NCI-H748 treated with DMSO at 0.1 percent for 48 hours (cell line): Measurements from ENCODE around the gene TMEM266.

ENCODE experiments used
- DNase-seq: peaks from one replicate; lab custom pipeline; 2025; lab: John Stamatoyannopoulos, UW

The TMEM266 gene

DNA sequence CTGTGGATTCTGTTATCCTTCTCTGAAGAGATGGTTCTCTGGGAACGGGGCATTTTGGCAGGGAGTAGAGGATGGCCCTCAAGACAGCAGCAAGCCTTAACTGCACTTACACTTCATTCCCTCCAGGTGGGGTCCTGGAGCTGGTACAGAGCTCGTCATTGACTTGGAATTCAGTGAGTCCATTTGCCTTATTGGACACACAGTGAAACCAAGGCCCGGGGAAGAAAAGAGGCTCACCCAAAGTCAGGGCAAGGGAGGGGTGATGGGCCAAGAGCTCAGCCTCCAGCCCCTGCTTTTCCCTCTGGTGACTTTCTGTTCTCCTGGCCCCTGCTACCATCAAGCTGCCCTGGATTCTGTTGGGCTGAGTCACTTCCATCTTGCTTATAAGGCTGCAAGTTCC lies 125.9 kb downstream of the TMEM266 start:
- DNase-seq, result peak; percentile 5

GRCh38 chr15:76187163-76187562 lies 127.4 kb downstream of the TMEM266 start:
- DNase-seq, result no peak

DNA sequence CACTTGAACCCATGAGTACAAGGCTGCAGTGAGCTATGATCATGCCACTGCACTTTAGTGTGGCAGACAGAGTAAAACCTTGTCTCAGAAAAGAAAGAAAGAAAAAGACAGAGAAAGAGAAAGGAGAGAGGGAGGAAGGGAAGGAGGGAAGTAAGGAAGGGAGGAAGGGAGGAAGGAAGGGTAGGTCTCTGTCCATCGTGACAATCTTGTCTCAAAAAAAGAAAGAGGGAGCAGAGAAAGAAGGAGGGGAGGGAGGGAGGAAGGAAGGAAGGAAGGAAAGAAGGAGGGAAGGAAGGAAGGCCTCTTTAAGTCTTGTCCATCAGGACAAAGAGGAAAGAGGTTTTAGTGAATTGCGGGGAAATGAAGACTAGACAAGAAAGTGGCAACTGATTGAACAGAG lies 129.3 kb downstream of the TMEM266 start:
- DNase-seq, result no peak

DNA sequence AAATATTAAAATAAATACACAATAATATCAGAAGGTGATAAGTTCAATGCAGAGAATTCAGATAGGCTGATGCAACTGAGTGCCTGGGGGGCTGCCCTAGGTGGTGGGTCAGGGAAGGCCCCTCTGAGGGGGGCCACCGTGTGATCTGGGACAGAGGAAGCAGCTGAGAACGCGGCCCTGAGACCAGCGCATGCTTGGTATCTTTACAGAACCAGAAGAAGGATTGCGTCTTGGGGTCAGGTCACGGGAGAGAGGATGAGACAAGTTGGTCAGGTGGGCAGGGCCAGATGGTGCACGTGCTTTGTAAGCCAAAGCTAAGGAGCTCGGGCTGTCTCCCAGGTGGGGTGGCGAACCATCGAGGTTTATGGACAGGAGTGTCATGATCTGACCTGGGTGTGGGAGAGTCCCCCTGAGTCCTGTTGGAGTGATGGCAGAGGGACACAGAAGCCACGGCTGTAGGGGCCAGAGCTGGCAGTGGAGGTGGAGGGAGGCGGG lies 130.3 kb downstream of the TMEM266 start:
- no peak for DNase-seq

DNA sequence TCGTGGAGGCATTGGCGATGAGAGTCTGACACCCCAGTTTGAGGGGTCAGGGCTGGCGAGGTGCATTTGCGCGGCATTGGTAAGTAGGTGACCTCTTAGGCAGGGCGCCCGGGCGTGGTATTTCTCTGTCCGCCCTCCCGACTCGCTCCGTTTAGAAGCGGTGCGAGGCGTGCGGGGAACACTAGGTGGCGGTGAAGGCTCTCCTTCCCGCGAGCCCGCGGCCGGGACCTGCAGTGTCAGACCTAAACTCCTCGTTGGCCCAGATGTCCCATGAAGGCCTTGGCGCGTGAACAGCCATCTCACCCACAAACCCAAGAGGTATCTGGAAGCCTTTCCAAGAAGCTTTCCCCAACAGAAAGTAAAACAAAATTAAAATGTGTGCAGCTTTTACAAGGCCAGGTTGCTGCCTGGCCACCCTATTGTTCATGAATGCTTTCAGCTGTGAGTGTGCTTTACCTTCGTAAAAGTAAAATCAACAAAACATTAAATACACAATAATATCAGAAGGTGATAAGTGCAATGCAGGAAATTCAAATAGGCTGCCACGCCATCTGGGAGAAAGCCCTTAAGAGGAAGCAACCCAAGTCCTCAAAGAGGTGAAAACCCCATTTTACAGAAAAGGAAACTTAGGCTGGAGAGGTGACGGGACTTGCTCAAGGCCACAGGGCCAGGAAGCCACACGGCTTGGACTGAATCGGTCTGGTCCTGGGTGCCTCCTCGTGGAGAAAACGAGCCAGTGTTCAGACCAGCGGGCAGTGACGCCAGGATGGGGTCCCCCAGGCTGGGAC lies 131.2 kb downstream of the TMEM266 start:
- DNase-seq, result peak; percentile 30

DNA sequence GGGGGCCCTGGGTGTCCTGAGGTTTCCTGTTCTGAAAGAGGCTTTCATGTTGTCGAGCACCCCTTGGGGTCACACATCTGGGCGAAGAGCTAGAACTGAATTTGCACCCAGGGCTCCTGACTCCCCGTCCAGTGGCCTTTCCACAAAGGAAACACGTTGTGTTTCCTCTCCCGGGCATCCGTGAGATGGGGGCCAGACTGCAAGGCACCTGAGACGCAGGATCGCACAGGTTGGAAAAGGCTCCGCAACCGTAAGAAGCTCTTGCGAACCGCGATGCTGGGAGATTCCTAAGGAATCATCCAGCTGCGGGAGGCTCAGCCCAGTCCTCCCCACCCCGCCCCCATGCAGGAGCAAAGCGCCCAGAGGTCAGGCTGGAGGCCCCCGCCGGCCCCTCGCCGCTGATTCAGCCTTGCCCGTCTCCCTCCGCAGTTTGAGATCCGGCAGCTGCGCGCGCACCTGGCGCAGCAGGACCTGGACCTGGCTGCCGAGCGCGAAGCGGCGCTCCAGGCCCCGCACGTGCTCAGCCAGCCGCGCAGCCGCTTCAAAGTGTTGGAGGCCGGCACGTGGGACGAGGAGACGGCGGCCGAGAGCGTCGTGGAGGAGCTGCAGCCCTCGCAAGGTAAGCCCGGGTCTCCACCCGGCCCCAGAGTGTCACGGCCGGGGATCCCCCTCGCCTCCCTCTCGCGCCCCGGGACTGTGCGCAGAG lies 131.9 kb downstream of the TMEM266 start:
- no peak for DNase-seq

DNA sequence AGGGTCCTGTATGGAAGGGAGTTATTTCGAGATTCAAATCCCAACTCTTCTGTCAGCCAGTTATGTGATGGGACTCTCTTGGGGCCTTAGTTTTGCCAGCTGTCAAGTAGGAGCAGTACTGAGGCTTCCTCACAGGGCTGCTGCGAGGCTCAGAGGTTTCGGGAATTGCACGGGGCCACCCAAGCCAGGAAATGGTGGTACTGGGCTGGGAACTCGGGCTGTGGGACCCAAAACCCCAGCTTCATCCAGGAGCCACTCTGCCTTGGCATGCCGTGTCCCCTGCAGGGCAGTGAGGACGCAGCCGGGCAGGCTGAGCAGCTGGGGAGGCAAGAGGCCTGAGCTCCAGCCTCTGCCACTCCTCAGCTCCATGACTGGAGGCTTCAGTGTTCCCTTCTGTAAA lies 132.9 kb downstream of the TMEM266 start:
- DNase-seq, result no peak

- no peak for DNase-seq
Measured at GRCh38 chr15:76193934-76194333, 134.1 kb downstream of the TMEM266 start.

DNA sequence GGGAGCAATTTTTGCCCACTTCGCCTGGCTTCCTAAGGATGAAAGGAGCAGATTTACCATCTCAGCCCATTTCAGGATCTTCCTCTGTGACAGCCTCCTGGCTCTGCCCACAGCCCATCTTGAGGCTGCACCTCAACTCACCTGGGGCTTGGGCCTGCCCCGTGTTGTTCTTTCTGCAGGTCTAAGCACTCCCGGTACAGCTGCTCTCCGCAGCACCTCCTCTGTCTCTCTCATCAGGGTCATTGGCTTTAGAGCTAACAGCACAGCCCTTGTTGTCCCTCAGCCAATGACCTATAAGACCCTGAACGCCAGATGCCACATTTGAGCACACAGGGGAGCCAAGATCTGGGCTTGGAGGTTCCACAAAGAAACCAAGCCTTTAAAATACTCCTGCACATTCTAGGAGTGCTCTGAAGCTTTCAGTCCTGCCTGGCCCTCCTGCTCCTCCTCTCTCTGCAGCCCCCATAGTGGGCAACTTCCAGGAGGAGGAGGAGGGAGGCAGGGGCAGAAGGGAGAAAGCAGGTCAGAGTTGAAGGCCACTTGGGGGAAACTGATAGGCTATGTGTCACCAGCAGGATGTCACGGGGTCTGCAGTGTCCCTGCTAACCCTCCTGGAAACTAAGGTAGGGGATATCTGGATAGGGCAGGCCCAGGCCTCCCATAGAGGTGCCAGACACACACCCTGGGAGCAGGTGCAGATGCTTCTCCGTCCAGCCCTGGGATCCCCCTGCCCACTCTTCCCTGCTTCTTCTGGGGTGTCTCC lies 135.9 kb downstream of the TMEM266 start:
- DNase-seq, result no peak

GRCh38 chr15:76196269-76197231 lies 136.8 kb downstream of the TMEM266 start:
- DNase-seq, result no peak

DNA sequence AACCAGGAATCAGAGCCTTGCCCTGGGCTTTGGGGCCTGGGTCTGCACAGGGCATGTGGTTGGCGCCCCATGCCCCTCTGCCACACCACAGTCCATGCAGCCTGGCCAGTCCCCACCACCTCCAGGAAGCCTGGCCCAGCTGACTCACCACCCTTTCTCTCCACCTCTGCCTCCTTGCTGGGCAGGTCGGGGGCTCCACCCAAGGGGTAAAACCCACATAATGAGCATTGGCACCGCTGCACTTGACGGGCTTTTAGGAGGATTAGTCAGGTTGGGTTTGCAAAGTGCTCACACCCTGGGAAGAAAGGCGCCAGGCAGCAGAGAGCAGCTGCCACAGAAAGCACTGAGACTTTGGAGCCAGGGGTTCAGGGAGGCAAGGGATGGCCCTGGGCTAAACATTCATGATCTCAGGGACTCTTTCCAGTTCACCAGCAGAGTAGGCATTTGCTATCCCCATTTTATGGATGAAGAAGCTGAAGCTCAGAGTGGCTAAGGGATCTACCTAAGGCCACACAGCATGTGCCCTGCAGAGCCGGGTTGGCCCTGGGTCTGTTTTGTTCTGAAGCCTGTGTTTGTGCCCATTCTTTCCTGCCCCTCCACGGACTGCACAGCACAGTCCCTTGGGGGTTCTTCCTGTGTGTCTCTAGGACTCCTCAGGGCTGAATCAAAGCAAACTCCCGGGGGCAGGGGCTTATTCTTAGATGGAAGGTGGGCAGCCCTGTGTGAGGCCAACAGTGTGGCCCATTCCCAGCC lies 138.1 kb downstream of the TMEM266 start:
- no peak for DNase-seq

- no peak for DNase-seq
Measured at GRCh38 chr15:76198456-76199105, 138.8 kb downstream of the TMEM266 start.

DNA sequence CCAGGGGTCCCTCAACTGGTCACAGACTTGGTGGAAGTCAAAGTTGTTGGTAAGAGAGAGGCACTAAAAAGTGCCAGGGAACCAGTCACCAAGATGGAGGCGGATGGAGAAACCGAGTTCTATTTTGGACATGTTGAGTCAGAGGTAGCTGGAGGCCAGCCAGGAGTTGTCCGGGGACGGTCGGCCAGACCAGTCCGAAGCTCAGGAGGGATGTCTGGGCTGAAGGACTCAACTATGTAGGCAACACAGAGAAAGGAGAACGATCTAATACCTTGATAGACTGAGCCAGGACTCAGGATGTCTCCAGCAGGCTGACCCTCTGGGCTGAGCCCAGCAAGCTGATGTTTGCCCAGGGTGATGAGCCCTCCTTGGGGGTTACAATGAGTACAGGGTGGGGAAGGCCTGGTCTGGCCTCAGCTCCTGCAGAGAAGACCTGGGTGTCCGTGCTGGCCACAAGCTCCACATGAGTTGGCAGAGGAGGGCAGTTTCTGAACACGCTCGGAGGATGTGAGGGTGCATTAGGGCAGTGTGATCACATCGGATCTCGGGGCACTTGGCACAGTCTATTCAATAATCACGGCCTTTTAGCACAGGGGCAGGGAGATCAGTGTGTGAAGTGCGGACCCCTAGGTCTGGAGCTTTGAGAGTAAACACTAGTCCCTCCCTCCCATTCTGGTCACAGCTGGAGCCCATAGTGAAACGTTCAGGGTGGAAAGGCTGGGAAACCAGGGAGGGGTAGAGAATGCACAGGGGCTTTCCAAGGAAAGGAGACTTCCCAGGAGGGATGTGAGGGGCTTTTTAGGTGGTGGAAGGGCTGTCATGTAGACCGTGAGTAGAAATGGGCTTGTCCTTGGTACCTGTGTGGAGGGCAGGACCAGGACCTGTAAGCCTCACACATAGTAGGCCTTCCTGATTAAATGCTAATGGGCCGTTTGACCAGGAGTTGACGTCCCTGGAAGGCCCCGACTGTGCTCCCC lies 139.6 kb downstream of the TMEM266 start:
- DNase-seq, result no peak

DNA sequence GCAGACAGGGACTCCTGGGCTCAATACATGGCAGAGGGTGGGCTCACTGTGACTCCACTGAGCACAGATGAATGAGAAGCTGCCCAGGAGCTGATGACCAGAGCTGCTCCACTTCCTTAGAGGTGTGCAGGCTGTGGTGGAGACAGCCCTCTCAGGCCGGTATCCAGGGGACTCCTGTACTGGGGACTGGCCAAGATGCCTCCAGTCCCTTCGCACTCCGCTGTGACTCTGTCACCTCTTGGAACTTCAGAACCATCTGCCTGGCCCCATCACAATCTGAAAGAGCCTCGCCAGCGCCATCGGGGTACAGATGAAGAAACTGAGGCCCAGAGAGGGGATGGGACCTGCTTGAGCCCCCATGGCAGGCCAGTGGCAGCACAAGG lies 140.3 kb downstream of the TMEM266 start:
- no peak for DNase-seq

GRCh38 chr15:76200641-76201105 lies 140.9 kb downstream of the TMEM266 start:
- DNase-seq, result no peak

- no peak for DNase-seq
Measured at GRCh38 chr15:76201536-76202255, 141.9 kb downstream of the TMEM266 start.

GRCh38 chr15:76203346-76204108 lies 143.7 kb downstream of the TMEM266 start:
- no peak for DNase-seq
